SH-SY5Y (cell line): ENCODE measurements around the gene HES6.

Source experiments
- GATA2 ChIP-seq: IDR thresholded peaks from 2 replicates; pipeline ENCODE4 v1.6.1; 2011; ENCODE audit warnings: mild to moderate bottlenecking, low read depth, low read length
- GATA3 ChIP-seq: IDR thresholded peaks from 2 replicates; pipeline ENCODE4 v1.6.1; 2011; ENCODE audit warnings: low read depth, mild to moderate bottlenecking, low read length, moderate library complexity

DNA sequence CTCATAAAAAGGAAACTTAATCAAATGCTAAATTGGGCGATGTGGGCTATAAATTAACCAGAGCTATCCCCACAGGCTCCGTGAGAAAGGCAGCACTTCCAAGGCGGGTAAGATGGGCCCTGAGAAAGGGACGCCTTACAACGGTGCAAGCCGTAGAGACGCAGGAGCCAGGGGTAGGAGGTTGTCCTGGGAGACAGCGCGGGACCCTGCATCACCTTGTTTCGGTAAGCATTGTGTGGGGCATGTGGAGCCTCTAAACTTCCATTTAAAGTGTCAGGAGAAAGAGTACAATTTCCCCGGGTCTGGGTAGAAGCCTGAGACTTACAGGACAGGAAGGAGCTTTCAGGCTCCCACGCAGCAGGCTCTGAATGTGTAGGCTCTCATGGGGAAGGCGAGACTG lies 49.7 kb upstream of the HES6 start:
- TF ChIP-seq GATA3 = no peak
- no peak for TF ChIP-seq GATA2
